HG02759 (cell line): Measurements from ENCODE around the gene MYO18A.
"Not testable (repeated sequence)": the region's sequence is repeated elsewhere in the genome, so short reads cannot be mapped to it uniquely, and the experiment has no call there.

Experiments
- ATAC-seq: cut with Tn5 transposase; IDR thresholded peaks from one replicate; pipeline ENCODE4 v1.9.1; 2021; ENCODE audit warnings: mild to moderate bottlenecking, moderate library complexity; ENCODE audit not compliant: unreplicated experiment

Gene MYO18A

GRCh38 chr17:29108823-29109476 is 71.2 kb downstream of the MYO18A start:
- ATAC-seq, result no peak

GRCh38 chr17:29107933-29108822 is 72.0 kb downstream of the MYO18A start:
- no peak for ATAC-seq

GRCh38 chr17:29107084-29107483 is 73.1 kb downstream of the MYO18A start:
- ATAC-seq, result no peak

- no peak for ATAC-seq
Observed at GRCh38 chr17:29103341-29103740, 76.9 kb downstream of the MYO18A start.

- ATAC-seq, result no peak
Observed at GRCh38 chr17:29102741-29103181, 77.4 kb downstream of the MYO18A start.

GRCh38 chr17:29102046-29102445 is 78.2 kb downstream of the MYO18A start:
- no peak for ATAC-seq

- ATAC-seq, result no peak
Observed at GRCh38 chr17:29100296-29100695, 79.9 kb downstream of the MYO18A start.

GRCh38 chr17:29099527-29099926 is 80.7 kb downstream of the MYO18A start:
- no peak for ATAC-seq

- ATAC-seq, result no peak
Observed at GRCh38 chr17:29096094-29096493, 84.1 kb downstream of the MYO18A start.

GRCh38 chr17:29095439-29095838 is 84.8 kb downstream of the MYO18A start:
- ATAC-seq, result no peak

- no peak for ATAC-seq
Observed at GRCh38 chr17:29094101-29094708, 86.0 kb downstream of the MYO18A start.

GRCh38 chr17:29093090-29093871 is 86.9 kb downstream of the MYO18A start:
- ATAC-seq, result no peak

GRCh38 chr17:29091606-29092289 is 88.5 kb downstream of the MYO18A start:
- ATAC-seq, result no peak

- no peak for ATAC-seq
Observed at GRCh38 chr17:29090750-29091605, 89.2 kb downstream of the MYO18A start.

- ATAC-seq, result no peak
Observed at GRCh38 chr17:29090108-29090507, 90.1 kb downstream of the MYO18A start.

- ATAC-seq, result no peak
Observed at GRCh38 chr17:29089601-29090044, 90.6 kb downstream of the MYO18A start.

GRCh38 chr17:29088782-29089181 is 91.4 kb downstream of the MYO18A start:
- not testable (repeated sequence) for ATAC-seq

GRCh38 chr17:29086628-29087332 is 93.4 kb downstream of the MYO18A start:
- no peak for ATAC-seq

GRCh38 chr17:29085223-29085622 is 95.0 kb downstream of the MYO18A start:
- ATAC-seq, result no peak
